Neural cell (in vitro differentiated cells): ENCODE measurements around the gene LRMDA. TPM values are rescaled to one million over a fixed set of nuclear protein-coding genes. Genes with fewer than 3 reads are reported as not detected.

ENCODE experiments used
- H2AFZ ChIP-seq: fragments of 200-600, 300-800 bp; sonication (generic), shearing (Covaris generic); 2 replicates; pipeline ENCODE4 v1.6.0; 2014; ENCODE audit warnings: low read depth, mild to moderate bottlenecking, antibody characterized with exemption, low read length, moderate library complexity
- H3F3A ChIP-seq: fragments of 200-600 bp; shearing (Covaris generic); 2 replicates; pipeline ENCODE4 v1.6.1; 2016; ENCODE audit warnings: mild to moderate bottlenecking, moderate library complexity, mixed read lengths, antibody characterized with exemption, low read length; ENCODE audit not compliant: insufficient read depth, poor library complexity, severe bottlenecking
- H3K27ac ChIP-seq: fragments of 200-600, 300-800 bp; sonication (generic), shearing (Covaris generic); 2 replicates; pipeline ENCODE4 v1.5.1; 2014; ENCODE audit warnings: mild to moderate bottlenecking, low read length, moderate library complexity
- H3K27me3 ChIP-seq: fragments of 300-800, 200-600 bp; sonication (generic), shearing (Covaris generic); 2 replicates; pipeline ENCODE4 v1.6.0; 2014; ENCODE audit warnings: mild to moderate bottlenecking, low read depth, low read length, moderate library complexity; ENCODE audit not compliant: insufficient read depth
- H3K36me3 ChIP-seq: fragments of 300-800, 200-600 bp; sonication (generic), shearing (Covaris generic); 2 replicates; pipeline ENCODE4 v1.5.1; 2014; ENCODE audit warnings: mild to moderate bottlenecking, antibody characterized with exemption, low read length, moderate library complexity; ENCODE audit not compliant: insufficient read depth
- H3K4me2 ChIP-seq: fragments of 300-800, 200-600 bp; sonication (generic), shearing (Covaris generic); 2 replicates; pipeline ENCODE4 v1.6.0; 2014; ENCODE audit warnings: mild to moderate bottlenecking, low read length
- H3K4me3 ChIP-seq: fragments of 300-800, 200-600 bp; sonication (generic), shearing (Covaris generic); 2 replicates; pipeline ENCODE4 v1.5.1; 2014; ENCODE audit warnings: mild to moderate bottlenecking, low read length, moderate library complexity
- H3K79me2 ChIP-seq: fragments of 200-600 bp; shearing (Covaris generic); replicated peaks from 2 replicates; pipeline ENCODE4 v1.6.0; 2014; ENCODE audit warnings: mild to moderate bottlenecking, low read length, moderate library complexity; ENCODE audit not compliant: insufficient read depth
- H3K9ac ChIP-seq: fragments of 300-800, 200-600 bp; sonication (generic), shearing (Covaris generic); 2 replicates; pipeline ENCODE4 v1.6.1; 2016; ENCODE audit warnings: mild to moderate bottlenecking, low read length, mixed read lengths
- H3K9me2 ChIP-seq: fragments of 200-600 bp; shearing (Covaris generic); 2 replicates; pipeline ENCODE4 v1.6.1; 2016; ENCODE audit warnings: mild to moderate bottlenecking, low read length, mixed read lengths; ENCODE audit not compliant: insufficient read depth
- H3K9me3 ChIP-seq: fragments of 200-600, 300-800 bp; sonication (generic), shearing (Covaris generic); 2 replicates; pipeline ENCODE4 v1.6.1; 2016; ENCODE audit warnings: mild to moderate bottlenecking, mixed run types, low read length, moderate library complexity, mixed read lengths
- H4K20me1 ChIP-seq: fragments of 200-600 bp; shearing (Covaris generic); 2 replicates; pipeline ENCODE4 v1.6.1; 2016; ENCODE audit warnings: mild to moderate bottlenecking, mixed run types; ENCODE audit not compliant: insufficient read depth
- CTCF ChIP-seq: fragments of 450-650 bp; IDR thresholded peaks from 2 replicates; pipeline ENCODE4 v1.5.1; 2014; ENCODE audit warnings: antibody characterized with exemption, mild to moderate bottlenecking, moderate library complexity; ENCODE audit not compliant: poor library complexity, severe bottlenecking
- EP300 ChIP-seq: fragments of 450-650 bp; conservative IDR thresholded peaks from 2 replicates; pipeline ENCODE4 v1.6.1; 2014; ENCODE audit warnings: antibody characterized with exemption, mild to moderate bottlenecking, moderate library complexity; ENCODE audit not compliant: poor library complexity, severe bottlenecking
- EZH2 ChIP-seq: fragments of 200-600, 300-800 bp; shearing (Covaris generic), sonication (generic); IDR thresholded peaks from 2 replicates; pipeline ENCODE4 v1.6.1; 2014; ENCODE audit warnings: antibody characterized with exemption, low read length, borderline replicate concordance, mild to moderate bottlenecking; ENCODE audit not compliant: insufficient read depth, poor library complexity, severe bottlenecking
- MXI1 ChIP-seq: fragments of 450-650 bp; conservative IDR thresholded peaks from 2 replicates; pipeline ENCODE4 v1.6.1; 2014; ENCODE audit warnings: antibody characterized with exemption, mild to moderate bottlenecking; ENCODE audit not compliant: poor library complexity, severe bottlenecking
- POLR2AphosphoS5 ChIP-seq: IDR thresholded peaks from 2 replicates; pipeline ENCODE4 v1.6.1; 2012
- RAD21 ChIP-seq: fragments of 450-650 bp; conservative IDR thresholded peaks from 2 replicates; pipeline ENCODE4 v1.6.1; 2014; ENCODE audit warnings: antibody characterized with exemption, mild to moderate bottlenecking, moderate library complexity
- REST ChIP-seq: IDR thresholded peaks from 2 replicates; pipeline ENCODE4 v1.6.1; 2012; ENCODE audit warnings: borderline replicate concordance
- SMC3 ChIP-seq: fragments of 450-650 bp; conservative IDR thresholded peaks from 2 replicates; pipeline ENCODE4 v1.6.1; 2014; ENCODE audit warnings: antibody characterized with exemption, mild to moderate bottlenecking, moderate library complexity; ENCODE audit not compliant: poor library complexity
- TAF1 ChIP-seq: IDR thresholded peaks from 2 replicates; pipeline ENCODE4 v1.6.1; 2012; ENCODE audit warnings: low read depth
- polyA plus RNA-seq: library from polyadenylated mRNA; depleted of rRNA; stranded (reverse); fragments of >200 nt; gene quantifications from 2 replicates; pipeline ENCODE4 v1.2.3, GENCODE V29; 2014

LRMDA gene
- polyA plus RNA-seq, 1 donor from 2014 or later, result 5.6 TPM

GRCh38 chr10:76270464-76270863 lies 839.0 kb downstream of the LRMDA start:
- Histone ChIP-seq H3K9ac (no peak overlapping the region), H4K20me1 (no peaks in the 10 kb centered on the region), H3K27ac (no peak overlapping the region), H3K9me3 (no peaks in the 10 kb centered on the region), H3K4me3 (no peak overlapping the region), H3K79me2 (no peaks in the 10 kb centered on the region), H3K36me3 (no peaks in the 10 kb centered on the region), H3F3A (no peaks in the 10 kb centered on the region), H2AFZ (no peak overlapping the region), H3K4me2 (no peak overlapping the region), H3K9me2 (no peaks in the 10 kb centered on the region), H3K27me3 (no peaks in the 10 kb centered on the region)
- TF ChIP-seq SMC3 (no peak), REST (no peak), EZH2 (no peak), EP300 (no peak), MXI1 (no peak), RAD21 (no peak), CTCF (no peak), TAF1 (no peak), POLR2AphosphoS5 (no peak)

GRCh38 chr10:76274933-76275332 lies 843.5 kb downstream of the LRMDA start:
- H3K9me3 ChIP-seq, result no peaks in the 10 kb centered on the region
- H4K20me1 ChIP-seq, result no peaks in the 10 kb centered on the region
- H3K4me2 ChIP-seq, result no peak overlapping the region
- H3K36me3 ChIP-seq, result no peaks in the 10 kb centered on the region
- no peaks in the 10 kb centered on the region for H3K9me2 ChIP-seq
- TF ChIP-seq EP300 (no peak), SMC3 (no peak)
- H2AFZ ChIP-seq, result no peak overlapping the region
- no peaks in the 10 kb centered on the region for H3K79me2 ChIP-seq
- H3F3A ChIP-seq, result no peaks in the 10 kb centered on the region
- H3K27ac ChIP-seq, result no peak overlapping the region
- H3K9ac ChIP-seq, result no peak overlapping the region
- H3K4me3 ChIP-seq, result no peak overlapping the region
- no peaks in the 10 kb centered on the region for H3K27me3 ChIP-seq
